ENCODE data around the gene WASL. TPM values are rescaled to one million over a fixed set of nuclear protein-coding genes. Genes with fewer than 3 reads are reported as not detected.

WASL gene
- polyA plus RNA-seq, 1 donor (not counting 4 experiments of a cell fraction or from before 2014, with no cell fraction given), result 17.5 TPM

DNA sequence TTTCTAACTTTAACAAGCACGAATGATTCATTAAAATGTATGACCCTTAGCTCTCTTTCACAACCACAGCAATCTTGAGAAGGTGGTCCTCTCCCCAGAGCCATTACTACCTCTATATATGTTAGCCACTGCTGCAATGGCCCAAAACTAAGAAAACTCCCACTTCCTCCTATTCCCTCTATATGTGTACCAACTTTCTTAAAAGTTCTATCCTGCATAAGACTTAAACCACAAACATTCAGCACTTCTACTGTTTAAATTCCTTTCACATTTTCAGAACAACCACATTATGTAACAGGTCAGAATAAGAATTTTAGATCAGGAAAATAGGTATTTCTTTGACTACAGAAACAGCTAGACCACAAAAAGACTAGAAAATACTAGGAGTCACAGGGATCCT lies 36.2 kb downstream of the WASL start:
- H3K9me3 ChIP-seq (ENCODE audit: control insufficient read depth, low read depth, low read length), result no peaks in the 10 kb centered on the region
- TF ChIP-seq EZH2 (IDR thresholded peaks at IDR 0.05; ENCODE audit: low read length), result no peak
- TF ChIP-seq, protein P1, sequence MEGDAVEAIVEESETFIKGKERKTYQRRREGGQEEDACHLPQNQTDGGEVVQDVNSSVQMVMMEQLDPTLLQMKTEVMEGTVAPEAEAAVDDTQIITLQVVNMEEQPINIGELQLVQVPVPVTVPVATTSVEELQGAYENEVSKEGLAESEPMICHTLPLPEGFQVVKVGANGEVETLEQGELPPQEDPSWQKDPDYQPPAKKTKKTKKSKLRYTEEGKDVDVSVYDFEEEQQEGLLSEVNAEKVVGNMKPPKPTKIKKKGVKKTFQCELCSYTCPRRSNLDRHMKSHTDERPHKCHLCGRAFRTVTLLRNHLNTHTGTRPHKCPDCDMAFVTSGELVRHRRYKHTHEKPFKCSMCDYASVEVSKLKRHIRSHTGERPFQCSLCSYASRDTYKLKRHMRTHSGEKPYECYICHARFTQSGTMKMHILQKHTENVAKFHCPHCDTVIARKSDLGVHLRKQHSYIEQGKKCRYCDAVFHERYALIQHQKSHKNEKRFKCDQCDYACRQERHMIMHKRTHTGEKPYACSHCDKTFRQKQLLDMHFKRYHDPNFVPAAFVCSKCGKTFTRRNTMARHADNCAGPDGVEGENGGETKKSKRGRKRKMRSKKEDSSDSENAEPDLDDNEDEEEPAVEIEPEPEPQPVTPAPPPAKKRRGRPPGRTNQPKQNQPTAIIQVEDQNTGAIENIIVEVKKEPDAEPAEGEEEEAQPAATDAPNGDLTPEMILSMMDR (optimal IDR thresholded peaks at IDR 0.05 in 1 of 3, IDR thresholded peaks at IDR 0.05 in 1 of 3, conservative IDR thresholded peaks at IDR 0.05 in 1 of 3; ENCODE audit: extremely low read depth in 1 of 3, insufficient read depth in 2 of 3, low read length in 3 of 3), result no peak
- no peak overlapping the region for H3K9ac ChIP-seq (ENCODE audit: control insufficient read depth, extremely low read depth, insufficient read depth, low read length)
- H3K36me3 ChIP-seq (ENCODE audit: control insufficient read depth in 2 of 2, extremely low read depth in 1 of 2, insufficient read depth in 2 of 2, low read length in 2 of 2), result peaks cover 4 to 5% of the 10 kb centered on the region in 2 experiments
- no peaks in the 10 kb centered on the region for H3K9me1 ChIP-seq (ENCODE audit: control insufficient read depth, extremely low read depth, insufficient read depth, low read length)
- no peaks in the 10 kb centered on the region for H4K20me1 ChIP-seq (ENCODE audit: control insufficient read depth, extremely low read depth, insufficient read depth, low read length)
- no peak for FAIRE-seq
- peaks cover 9% of the 10 kb centered on the region for H3K4me1 ChIP-seq (ENCODE audit: control insufficient read depth, extremely low read depth, insufficient read depth, low read length)
- H3K27me3 ChIP-seq (ENCODE audit: control insufficient read depth, extremely low read depth, insufficient read depth, low read length), result no peaks in the 10 kb centered on the region
- no peak overlapping the region for H3K27ac ChIP-seq (ENCODE audit: control insufficient read depth, insufficient read depth, low read length)
- no peak overlapping the region for H3K4me2 ChIP-seq (ENCODE audit: control insufficient read depth, extremely low read depth, insufficient read depth, low read depth, low read length)
- no peak overlapping the region for H3K4me3 ChIP-seq (ENCODE audit: control insufficient read depth in 2 of 3, extremely low read depth in 1 of 3, insufficient read depth in 2 of 3, low read depth in 1 of 3, low read length in 3 of 3)
- no peak overlapping the region for H2AFZ ChIP-seq (ENCODE audit: control insufficient read depth, low read length)
- dilution Hi-C loops (cut with MboI; ENCODE audit: extremely low pct_ligation_motif_present, low sequenced_read_pairs), result no loop called here
- peaks cover 52% of the 10 kb centered on the region for H3K79me2 ChIP-seq (ENCODE audit: control insufficient read depth, insufficient read depth, low read length)
- no peak for DNase-seq (ENCODE audit: low read depth, low spot score)

GRCh38 chr7:123711832-123712293 lies 36.9 kb downstream of the WASL start:
- Histone ChIP-seq H3K4me1 (ENCODE audit: control insufficient read depth, extremely low read depth, insufficient read depth, low read length) (peaks cover 9% of the 10 kb centered on the region), H4K20me1 (ENCODE audit: control insufficient read depth, extremely low read depth, insufficient read depth, low read length) (no peaks in the 10 kb centered on the region), H3K9ac (ENCODE audit: control insufficient read depth, extremely low read depth, insufficient read depth, low read length) (no peak overlapping the region), H3K4me3 (ENCODE audit: control insufficient read depth in 2 of 3, extremely low read depth in 1 of 3, insufficient read depth in 2 of 3, low read depth in 1 of 3, low read length in 3 of 3) (no peak overlapping the region), H3K9me3 (ENCODE audit: control insufficient read depth, low read depth, low read length) (no peaks in the 10 kb centered on the region), H3K36me3 (ENCODE audit: control insufficient read depth in 2 of 2, extremely low read depth in 1 of 2, insufficient read depth in 2 of 2, low read length in 2 of 2) (peaks cover 5% of the 10 kb centered on the region in 2 experiments), H3K9me1 (ENCODE audit: control insufficient read depth, extremely low read depth, insufficient read depth, low read length) (no peaks in the 10 kb centered on the region), H3K27ac (ENCODE audit: control insufficient read depth, insufficient read depth, low read length) (no peak overlapping the region), H3K4me2 (ENCODE audit: control insufficient read depth, extremely low read depth, insufficient read depth, low read depth, low read length) (no peak overlapping the region), H3K79me2 (ENCODE audit: control insufficient read depth, insufficient read depth, low read length) (peaks cover 46% of the 10 kb centered on the region), H3K27me3 (ENCODE audit: control insufficient read depth, extremely low read depth, insufficient read depth, low read length) (no peaks in the 10 kb centered on the region), H2AFZ (ENCODE audit: control insufficient read depth, low read length) (no peak overlapping the region)
- TF ChIP-seq, protein P1 (optimal IDR thresholded peaks at IDR 0.05 in 1 of 3, IDR thresholded peaks at IDR 0.05 in 1 of 3, conservative IDR thresholded peaks at IDR 0.05 in 1 of 3; ENCODE audit: extremely low read depth in 1 of 3, insufficient read depth in 2 of 3, low read length in 3 of 3), result no peak
- TF ChIP-seq EZH2 (IDR thresholded peaks at IDR 0.05; ENCODE audit: low read length), result no peak
- DNase-seq (ENCODE audit: low read depth, low spot score), result no peak
- dilution Hi-C loops (cut with MboI; ENCODE audit: extremely low pct_ligation_motif_present, low sequenced_read_pairs), result no loop called here
- FAIRE-seq, result no peak
